ENCODE measurements around the gene MSH5. TPM values are rescaled to one million over a fixed set of nuclear protein-coding genes. Genes with fewer than 3 reads are reported as not detected.

The MSH5 gene
- total RNA-seq, 1 experiment from 2014 or later, result 38.1 TPM

DNA sequence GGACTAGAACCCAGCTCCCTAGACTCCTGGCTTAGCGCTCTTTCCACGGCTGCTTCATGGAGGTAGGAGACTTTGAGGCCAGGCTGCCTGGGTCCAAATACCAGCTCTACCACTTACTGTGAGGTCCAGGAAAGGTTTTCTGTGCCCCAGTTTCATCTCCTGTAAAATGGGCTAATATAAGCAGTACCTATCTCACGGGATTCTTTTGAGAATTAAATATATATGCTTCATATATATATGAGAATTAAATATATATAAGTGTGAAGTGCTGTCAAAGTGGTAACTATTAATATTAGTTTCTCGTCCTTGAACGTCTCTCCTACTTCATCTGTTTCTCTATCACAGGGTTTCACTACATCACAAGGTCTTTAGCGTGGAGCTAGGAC lies 48.7 kb upstream of the MSH5 start:
- in situ Hi-C loops (cut with HindIII; ENCODE audit: low pct_unique_long_range_greater_than_20kb, low sequenced_read_pairs), result no loop called here
- ChIA-PET CTCF (no interaction called here), POLR2A (no interaction called here)
- H3K27ac ChIP-seq (ENCODE audit: low read length), result no peak overlapping the region
- H3K4me3 ChIP-seq (ENCODE audit: low read depth in 2 of 2, low read length in 2 of 2), result no peak overlapping the region
- no peaks in the 10 kb centered on the region for H3K27me3 ChIP-seq (ENCODE audit: control insufficient read depth, insufficient read depth, low read length)
- no TSS peak for BruUV-seq (replicated peaks)
- DNase-seq (ENCODE audit: low read depth, low spot score) (no peak), ATAC-seq (no peak)
- H3K9me3 ChIP-seq (ENCODE audit: control insufficient read depth, insufficient read depth, low read depth, low read length), result no peaks in the 10 kb centered on the region
- no peak for TF ChIP-seq SIN3A (IDR thresholded peaks at IDR 0.05; ENCODE audit: borderline replicate concordance, insufficient read depth, low read depth, low read length)
- no peak for TF ChIP-seq TCF7L2 (IDR thresholded peaks at IDR 0.05; ENCODE audit: low read depth, low read length)
- no peak for TF ChIP-seq POLR2AphosphoS5 (IDR thresholded peaks at IDR 0.05; ENCODE audit: low read depth, low read length)
- TF ChIP-seq, protein P1, sequence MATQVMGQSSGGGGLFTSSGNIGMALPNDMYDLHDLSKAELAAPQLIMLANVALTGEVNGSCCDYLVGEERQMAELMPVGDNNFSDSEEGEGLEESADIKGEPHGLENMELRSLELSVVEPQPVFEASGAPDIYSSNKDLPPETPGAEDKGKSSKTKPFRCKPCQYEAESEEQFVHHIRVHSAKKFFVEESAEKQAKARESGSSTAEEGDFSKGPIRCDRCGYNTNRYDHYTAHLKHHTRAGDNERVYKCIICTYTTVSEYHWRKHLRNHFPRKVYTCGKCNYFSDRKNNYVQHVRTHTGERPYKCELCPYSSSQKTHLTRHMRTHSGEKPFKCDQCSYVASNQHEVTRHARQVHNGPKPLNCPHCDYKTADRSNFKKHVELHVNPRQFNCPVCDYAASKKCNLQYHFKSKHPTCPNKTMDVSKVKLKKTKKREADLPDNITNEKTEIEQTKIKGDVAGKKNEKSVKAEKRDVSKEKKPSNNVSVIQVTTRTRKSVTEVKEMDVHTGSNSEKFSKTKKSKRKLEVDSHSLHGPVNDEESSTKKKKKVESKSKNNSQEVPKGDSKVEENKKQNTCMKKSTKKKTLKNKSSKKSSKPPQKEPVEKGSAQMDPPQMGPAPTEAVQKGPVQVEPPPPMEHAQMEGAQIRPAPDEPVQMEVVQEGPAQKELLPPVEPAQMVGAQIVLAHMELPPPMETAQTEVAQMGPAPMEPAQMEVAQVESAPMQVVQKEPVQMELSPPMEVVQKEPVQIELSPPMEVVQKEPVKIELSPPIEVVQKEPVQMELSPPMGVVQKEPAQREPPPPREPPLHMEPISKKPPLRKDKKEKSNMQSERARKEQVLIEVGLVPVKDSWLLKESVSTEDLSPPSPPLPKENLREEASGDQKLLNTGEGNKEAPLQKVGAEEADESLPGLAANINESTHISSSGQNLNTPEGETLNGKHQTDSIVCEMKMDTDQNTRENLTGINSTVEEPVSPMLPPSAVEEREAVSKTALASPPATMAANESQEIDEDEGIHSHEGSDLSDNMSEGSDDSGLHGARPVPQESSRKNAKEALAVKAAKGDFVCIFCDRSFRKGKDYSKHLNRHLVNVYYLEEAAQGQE (IDR thresholded peaks at IDR 0.05; ENCODE audit: insufficient read depth in 1 of 2, low read depth in 2 of 2, low read length in 1 of 2), result no peak
- TF ChIP-seq, protein P2, sequence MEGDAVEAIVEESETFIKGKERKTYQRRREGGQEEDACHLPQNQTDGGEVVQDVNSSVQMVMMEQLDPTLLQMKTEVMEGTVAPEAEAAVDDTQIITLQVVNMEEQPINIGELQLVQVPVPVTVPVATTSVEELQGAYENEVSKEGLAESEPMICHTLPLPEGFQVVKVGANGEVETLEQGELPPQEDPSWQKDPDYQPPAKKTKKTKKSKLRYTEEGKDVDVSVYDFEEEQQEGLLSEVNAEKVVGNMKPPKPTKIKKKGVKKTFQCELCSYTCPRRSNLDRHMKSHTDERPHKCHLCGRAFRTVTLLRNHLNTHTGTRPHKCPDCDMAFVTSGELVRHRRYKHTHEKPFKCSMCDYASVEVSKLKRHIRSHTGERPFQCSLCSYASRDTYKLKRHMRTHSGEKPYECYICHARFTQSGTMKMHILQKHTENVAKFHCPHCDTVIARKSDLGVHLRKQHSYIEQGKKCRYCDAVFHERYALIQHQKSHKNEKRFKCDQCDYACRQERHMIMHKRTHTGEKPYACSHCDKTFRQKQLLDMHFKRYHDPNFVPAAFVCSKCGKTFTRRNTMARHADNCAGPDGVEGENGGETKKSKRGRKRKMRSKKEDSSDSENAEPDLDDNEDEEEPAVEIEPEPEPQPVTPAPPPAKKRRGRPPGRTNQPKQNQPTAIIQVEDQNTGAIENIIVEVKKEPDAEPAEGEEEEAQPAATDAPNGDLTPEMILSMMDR (IDR thresholded peaks at IDR 0.05), result no peak
- 0 out of 2 replicates have a peak, but pooled peaks cover 5% of the 10 kb centered on the region for H3K36me3 ChIP-seq (ENCODE audit: control insufficient read depth, insufficient read depth, low read length)
- H3K4me1 ChIP-seq (ENCODE audit: control insufficient read depth, insufficient read depth, low read length), result no peaks in the 10 kb centered on the region
- intact Hi-C loops (cut with micrococcal nuclease; ENCODE audit: unreplicated experiment), result no loop called here

DNA sequence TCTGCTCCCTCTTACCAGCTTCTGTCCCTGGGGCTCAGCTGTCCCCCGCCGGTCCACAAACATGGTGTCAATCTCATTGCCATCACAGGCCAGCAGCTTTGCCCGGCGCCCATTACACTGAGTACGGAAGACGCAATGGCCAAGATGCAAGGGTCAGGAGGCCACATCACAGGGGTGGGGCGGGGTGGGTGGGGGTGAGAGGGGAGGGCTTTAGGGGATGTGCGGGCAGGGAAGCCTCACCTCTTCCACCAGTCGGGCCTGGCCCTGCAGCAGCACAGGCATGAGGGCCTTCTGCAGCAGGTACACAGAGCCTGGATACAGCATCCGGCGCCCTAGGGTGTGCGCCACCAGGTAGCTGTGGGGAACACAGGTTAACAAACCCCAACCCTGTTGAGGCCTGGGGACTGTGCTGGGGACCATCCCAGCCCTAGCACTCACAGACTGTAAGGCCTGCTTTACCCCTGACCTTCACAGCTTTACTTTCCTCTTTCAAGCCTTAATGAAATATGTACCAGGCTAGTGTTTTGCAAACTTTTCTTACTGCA lies 48.2 kb upstream of the MSH5 start:
- in situ Hi-C loops (cut with HindIII; ENCODE audit: low pct_unique_long_range_greater_than_20kb, low sequenced_read_pairs) (no loop called here), intact Hi-C loops (cut with micrococcal nuclease; ENCODE audit: unreplicated experiment) (no loop called here)
- Histone ChIP-seq H3K4me3 (ENCODE audit: low read depth in 2 of 2, low read length in 2 of 2) (no peak overlapping the region), H3K4me1 (ENCODE audit: control insufficient read depth, insufficient read depth, low read length) (no peaks in the 10 kb centered on the region), H3K27ac (ENCODE audit: low read length) (no peak overlapping the region), H3K36me3 (ENCODE audit: control insufficient read depth, insufficient read depth, low read length) (0 out of 2 replicates have a peak, but pooled peaks cover 5% of the 10 kb centered on the region), H3K27me3 (ENCODE audit: control insufficient read depth, insufficient read depth, low read length) (no peaks in the 10 kb centered on the region), H3K9me3 (ENCODE audit: control insufficient read depth, insufficient read depth, low read depth, low read length) (no peaks in the 10 kb centered on the region)
- BruUV-seq (replicated peaks), result no TSS peak
- ATAC-seq (no peak), DNase-seq (ENCODE audit: low read depth, low spot score) (no peak)
- ChIA-PET CTCF (interaction anchor here (0.6 kb wide), 1 partner anchor 12 kb away, joined by 3 read pairs; the partner anchor contains the start of gene ABHD16A), POLR2A (no interaction called here)
- TF ChIP-seq, protein P1 (IDR thresholded peaks at IDR 0.05; ENCODE audit: insufficient read depth in 1 of 2, low read depth in 2 of 2, low read length in 1 of 2), result no peak

All from Panc1 (cell line).